HG02759 (cell line): ENCODE results near the gene TCF7L2.

Experiments
- ATAC-seq: cut with Tn5 transposase; IDR thresholded peaks from one replicate; pipeline ENCODE4 v1.9.1; 2021; ENCODE audit warnings: mild to moderate bottlenecking, moderate library complexity; ENCODE audit not compliant: unreplicated experiment

The TCF7L2 gene

DNA sequence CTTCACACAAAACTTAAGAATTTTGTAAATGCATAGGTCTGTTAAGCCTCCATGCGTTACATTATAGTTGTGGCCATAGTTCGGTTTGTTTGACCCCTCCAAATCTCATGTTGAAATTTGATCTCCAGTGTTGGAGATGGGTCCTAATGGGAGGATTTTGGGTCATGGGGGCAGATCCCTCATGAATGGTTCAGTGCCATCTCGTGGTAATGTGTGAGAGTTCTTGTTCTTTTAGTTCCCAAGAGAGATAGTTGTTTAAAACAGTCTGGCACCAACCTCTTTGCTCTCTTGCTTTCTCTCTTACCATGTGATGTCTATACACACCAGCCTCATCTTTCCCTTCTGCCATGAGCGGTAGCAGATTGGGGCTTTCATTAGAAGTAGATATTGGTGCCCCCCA is 264.3 kb downstream of the TCF7L2 start:
- ATAC-seq: no peak

DNA sequence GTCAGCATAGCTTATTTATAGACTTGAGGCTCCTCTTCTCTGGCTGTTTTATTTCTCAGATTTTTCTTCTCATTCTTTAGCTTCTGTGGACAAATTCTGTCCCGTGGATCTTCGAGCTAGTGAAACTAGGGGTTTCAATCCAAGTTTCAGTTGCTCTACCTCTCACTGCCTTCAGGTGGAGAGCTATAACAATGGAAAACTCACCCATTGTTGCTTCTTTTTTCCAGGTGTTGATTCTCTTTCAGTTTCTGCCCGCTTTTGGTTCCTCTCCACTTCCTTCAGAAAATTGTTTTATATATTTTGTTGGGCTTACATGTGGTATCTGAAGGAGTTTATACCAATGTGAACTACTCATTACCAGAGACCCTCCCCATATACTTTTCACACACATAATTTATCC is 266.1 kb downstream of the TCF7L2 start:
- ATAC-seq: no peak
